ENCODE measurements around the gene CRY1. TPM values are rescaled to one million over a fixed set of nuclear protein-coding genes. Genes with fewer than 3 reads are reported as not detected.

Gene CRY1
- total RNA-seq, 1 experiment from 2014 or later = 38.0 TPM

DNA sequence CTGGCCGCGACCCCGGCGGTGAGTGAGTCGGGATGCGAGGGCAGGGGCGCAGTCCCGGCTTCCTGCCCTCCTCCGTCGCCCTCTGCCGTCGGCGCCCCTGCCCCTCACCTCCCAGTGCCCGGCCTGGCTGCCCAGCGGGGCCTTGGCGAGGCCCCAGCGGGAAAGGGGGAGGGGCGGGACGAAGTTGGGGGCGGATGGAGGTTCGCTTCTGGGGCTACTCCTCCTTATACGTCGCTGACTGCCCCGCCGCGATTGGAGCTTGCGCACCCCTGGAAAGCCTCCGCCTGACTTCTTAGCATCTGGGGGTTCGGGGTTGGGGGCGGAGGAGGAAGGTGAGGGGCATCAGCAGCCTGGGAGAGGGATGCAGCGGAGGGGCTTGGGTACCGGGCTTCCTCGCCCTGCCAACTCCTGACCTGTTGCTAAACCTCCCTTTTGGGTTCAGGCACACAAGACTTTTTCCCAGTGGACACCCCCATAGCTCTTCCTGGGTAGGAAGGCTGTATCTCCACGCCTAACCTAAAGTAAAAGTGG, 137.2 kb downstream of the CRY1 start:
- Histone ChIP-seq H3K36me3 (0 out of 2 replicates have a peak, but pooled peaks cover 2% of the 10 kb centered on the region), H3K27me3 (no peaks in the 10 kb centered on the region), H3K27ac (peak overlapping the region; percentile 77), H3K4me3 (peak overlapping the region; percentile 88), H3K4me1 (peaks cover 3% of the 10 kb centered on the region; the same call in 1 of the 2 replicates), H3K9me3 (replicated peaks) (no peaks in the 10 kb centered on the region; the same call in 1 of the 2 replicates)
- peak; percentile 69 to 70 for DNase-seq

DNA sequence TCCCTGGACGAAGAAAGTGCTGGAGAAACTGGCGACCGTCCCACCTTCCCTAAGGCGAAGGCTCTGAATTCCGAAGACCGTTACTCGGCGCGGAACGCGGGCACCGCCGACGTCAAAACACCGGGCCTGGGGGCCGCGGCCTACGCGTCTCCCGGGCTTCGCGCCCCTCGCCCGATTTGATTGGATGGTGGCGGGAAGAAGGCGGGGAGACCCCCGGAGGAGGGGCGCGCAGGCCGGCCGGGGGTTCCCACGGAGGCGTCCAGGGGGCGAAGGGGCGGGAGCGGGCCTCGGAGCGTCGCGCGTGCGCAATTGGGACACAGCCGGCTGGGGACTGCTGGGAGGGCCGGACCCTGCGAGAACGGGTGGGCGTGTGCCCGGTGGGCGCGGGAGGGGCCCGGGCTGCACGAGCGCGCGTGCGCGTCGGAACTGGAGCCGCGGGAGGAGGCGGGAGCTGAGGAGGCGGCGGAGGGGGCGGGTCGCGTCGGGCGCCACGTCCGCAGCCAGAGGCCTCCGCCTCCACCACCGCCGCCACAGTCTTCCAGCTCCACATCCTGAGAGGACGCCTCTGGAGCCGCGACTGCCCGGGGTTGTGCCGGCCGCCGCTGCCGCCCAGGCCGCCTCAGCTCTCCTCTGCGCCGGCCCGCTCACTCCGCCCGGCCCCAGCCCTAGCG, 137.8 kb downstream of the CRY1 start, which contains the start of gene TMEM263:
TMEM263 (plus strand) TSS at position 531 of the 671 bp plus-strand sequence. CDS start 11,210 bp downstream, outside the sequence.
- no peaks in the 10 kb centered on the region for H3K27me3 ChIP-seq
- H3K4me3 ChIP-seq = peak within 1 kb of the TSS; percentile 88
- no peaks in the 10 kb centered on the region; the same call in 1 of the 2 replicates for H3K9me3 ChIP-seq (replicated peaks)
- 0 out of 2 replicates have a peak, but pooled peaks cover 2% of the 10 kb centered on the region for H3K36me3 ChIP-seq
- H3K27ac ChIP-seq = peak within 1 kb of the TSS; percentile 80
- peaks cover 3% of the 10 kb centered on the region; the same call in 1 of the 2 replicates for H3K4me1 ChIP-seq
- peak; percentile 95 to 97 for DNase-seq

- Histone ChIP-seq H3K9me3 (replicated peaks) (no peaks in the 10 kb centered on the region; the same call in 1 of the 2 replicates), H3K27ac (peak overlapping the region; percentile 80), H3K27me3 (no peaks in the 10 kb centered on the region), H3K4me3 (peak overlapping the region; percentile 88), H3K36me3 (0 out of 2 replicates have a peak, but pooled peaks cover 2% of the 10 kb centered on the region), H3K4me1 (peaks cover 3% of the 10 kb centered on the region; the same call in 1 of the 2 replicates)
- DNase-seq = peak; percentile 59 to 65
Observed at GRCh38 chr12:106954462-106955376, 138.6 kb downstream of the CRY1 start.

DNA sequence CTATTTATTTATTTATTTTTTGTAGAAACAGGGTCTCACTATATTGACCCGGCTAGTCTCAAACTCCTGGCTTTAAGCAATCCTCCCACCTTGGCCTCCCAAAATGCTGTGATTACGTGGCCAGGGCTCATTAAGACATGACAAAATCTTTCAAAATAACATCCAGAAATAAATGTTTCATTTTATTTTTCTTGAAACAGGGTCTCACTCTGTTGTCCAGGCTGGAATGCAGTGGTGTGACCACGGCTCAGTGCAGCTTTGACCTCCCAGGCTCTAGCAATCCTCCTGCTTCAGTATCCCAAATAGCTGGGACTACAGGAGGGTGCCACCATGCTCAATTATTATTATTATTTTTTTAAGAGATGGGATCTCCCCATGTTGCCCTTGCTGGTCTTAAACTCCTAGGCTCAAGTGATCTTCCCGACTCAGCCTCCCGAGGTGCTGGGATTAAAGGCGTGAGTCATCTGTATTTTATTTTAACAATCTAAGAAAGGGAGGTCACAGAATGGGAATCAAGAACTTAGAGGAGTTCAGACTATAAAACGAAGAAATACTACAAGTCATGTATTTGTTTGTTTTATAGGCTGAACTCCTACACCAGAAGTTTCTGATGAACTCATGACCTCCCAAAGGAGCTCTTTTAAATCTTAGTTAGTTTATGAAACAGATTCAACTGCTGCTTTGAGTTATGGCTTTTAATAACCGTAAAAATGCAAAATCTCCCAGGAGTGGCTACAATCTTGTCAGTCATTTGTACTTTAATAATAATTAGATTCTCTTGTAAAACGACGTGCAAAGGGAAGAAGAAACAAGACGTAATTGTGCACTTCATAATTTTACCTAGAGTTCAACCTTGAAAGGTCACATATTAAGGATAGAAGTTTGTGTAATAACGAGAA, 139.7 kb downstream of the CRY1 start:
- DNase-seq = no peak
- Histone ChIP-seq H3K9me3 (replicated peaks) (no peaks in the 10 kb centered on the region; the same call in 1 of the 2 replicates), H3K4me1 (peaks cover 3% of the 10 kb centered on the region; the same call in 1 of the 2 replicates), H3K4me3 (peak overlapping the region; percentile 88), H3K27ac (no peak overlapping the region), H3K36me3 (0 out of 2 replicates have a peak, but pooled peaks cover 2% of the 10 kb centered on the region), H3K27me3 (no peaks in the 10 kb centered on the region)

GRCh38 chr12:106950591-106950990, 142.8 kb downstream of the CRY1 start:
- no peaks in the 10 kb centered on the region for H3K36me3 ChIP-seq
- no peaks in the 10 kb centered on the region for H3K27me3 ChIP-seq
- no peak overlapping the region for H3K27ac ChIP-seq
- no peaks in the 10 kb centered on the region for H3K4me1 ChIP-seq
- DNase-seq = no peak
- peaks cover 2% of the 10 kb centered on the region; the same call in 1 of the 2 replicates for H3K9me3 ChIP-seq (replicated peaks)
- no peak overlapping the region for H3K4me3 ChIP-seq

GRCh38 chr12:106947461-106947860, 145.9 kb downstream of the CRY1 start:
- Histone ChIP-seq H3K4me3 (no peak overlapping the region), H3K4me1 (no peaks in the 10 kb centered on the region), H3K36me3 (no peaks in the 10 kb centered on the region), H3K27me3 (no peaks in the 10 kb centered on the region), H3K9me3 (replicated peaks) (peaks cover 10% of the 10 kb centered on the region), H3K27ac (no peak overlapping the region)
- DNase-seq = no peak

GRCh38 chr12:106945261-106945851, 148.0 kb downstream of the CRY1 start:
- H3K4me1 ChIP-seq = no peaks in the 10 kb centered on the region
- H3K27me3 ChIP-seq = no peaks in the 10 kb centered on the region
- peaks cover 10% of the 10 kb centered on the region for H3K9me3 ChIP-seq (replicated peaks)
- no peaks in the 10 kb centered on the region for H3K36me3 ChIP-seq
- no peak overlapping the region for H3K4me3 ChIP-seq
- H3K27ac ChIP-seq = no peak overlapping the region
- peak in 1 of 2 experiments; percentile 11 for DNase-seq

GRCh38 chr12:106942775-106943174, 150.6 kb downstream of the CRY1 start:
- DNase-seq = peak in 1 of 2 experiments; percentile 13

DNA sequence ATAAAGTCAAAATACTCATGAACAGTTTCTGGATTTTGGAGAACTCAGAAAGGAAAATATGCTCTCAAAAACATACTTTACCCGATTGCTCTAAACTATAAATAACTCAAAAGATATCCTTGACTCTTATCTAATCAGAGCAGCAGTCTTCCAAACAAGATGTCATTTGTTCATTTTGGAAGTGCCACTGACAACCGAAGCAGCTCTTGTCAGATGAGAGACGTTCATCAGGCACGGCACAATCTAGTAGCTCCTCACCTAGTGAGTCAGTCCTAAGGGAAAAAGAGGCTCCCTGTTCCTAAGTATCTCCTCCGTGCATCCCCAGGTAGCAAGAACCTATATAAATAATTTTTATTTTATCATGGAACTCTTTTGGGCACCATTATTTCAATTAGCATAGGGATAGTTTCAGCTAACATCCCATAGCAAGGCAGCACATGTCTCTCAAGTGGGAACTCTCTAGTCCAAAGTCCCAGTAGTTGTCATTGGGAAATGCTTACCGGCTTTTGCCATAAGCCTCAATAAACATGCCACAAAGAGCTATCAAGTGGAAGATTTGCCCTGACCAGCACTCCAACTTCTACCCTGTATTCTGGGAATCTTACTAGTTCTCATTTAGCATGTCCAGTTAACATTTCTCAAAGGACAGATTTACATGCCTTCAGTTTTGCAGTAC, 151.7 kb downstream of the CRY1 start:
- Histone ChIP-seq H3K4me3 (no peak overlapping the region), H3K27ac (no peak overlapping the region), H3K36me3 (no peaks in the 10 kb centered on the region), H3K9me3 (replicated peaks) (peaks cover 10% of the 10 kb centered on the region), H3K27me3 (no peaks in the 10 kb centered on the region), H3K4me1 (no peaks in the 10 kb centered on the region)
- DNase-seq = no peak

More at GRCh38 chr12:106942775-106943174, 150.6 kb downstream of the CRY1 start:
- no peak overlapping the region for H3K27ac ChIP-seq
- no peaks in the 10 kb centered on the region for H3K36me3 ChIP-seq
- no peak overlapping the region for H3K4me3 ChIP-seq
- H3K9me3 ChIP-seq (replicated peaks) = peaks cover 10% of the 10 kb centered on the region
- no peaks in the 10 kb centered on the region for H3K27me3 ChIP-seq
- H3K4me1 ChIP-seq = no peaks in the 10 kb centered on the region

Other genes starting within 250 kb of the CRY1 start
- gene TMEM263, start 137.6 kb downstream of the CRY1 start, total RNA-seq (2014; rRNA removed; shearing (Covaris generic)) = 39.2 and 41.1 TPM in 2 replicates
- 14.9 and 18.1 TPM in 2 replicates for gene MTERF2, start 106.4 kb downstream of the CRY1 start, total RNA-seq (2014; rRNA removed; shearing (Covaris generic))